ENCODE results near the gene CCL28. TPM values are rescaled to one million over a fixed set of nuclear protein-coding genes. Genes with fewer than 3 reads are reported as not detected.

Gene CCL28
- total RNA-seq, 1 donor from 2014 or later: not detected

GRCh38 chr5:43422143-43422542 is 10.0 kb upstream of the CCL28 start:
- peaks cover 10% of the 10 kb centered on the region for H3K4me1 Mint-ChIP-seq (ENCODE audit: unreplicated experiment)
- no peak overlapping the region for H3K4me3 Mint-ChIP-seq
- no peak for TF ChIP-seq CTCF (conservative IDR thresholded peaks at IDR 0.05)
- DNase-seq (ENCODE audit: extremely low spot score, unreplicated experiment): no peak
- no peaks in the 10 kb centered on the region for H3K27me3 Mint-ChIP-seq
- H3K36me3 Mint-ChIP-seq: no peaks in the 10 kb centered on the region
- H3K27ac Mint-ChIP-seq: no peak overlapping the region
- peaks cover 2% of the 10 kb centered on the region for H3K9me3 Mint-ChIP-seq

- no peak for TF ChIP-seq CTCF (conservative IDR thresholded peaks at IDR 0.05)
- Mint-ChIP-seq H3K27ac (no peak overlapping the region), H3K27me3 (no peaks in the 10 kb centered on the region), H3K9me3 (no peaks in the 10 kb centered on the region), H3K36me3 (no peaks in the 10 kb centered on the region), H3K4me3 (no peak overlapping the region), H3K4me1 (ENCODE audit: unreplicated experiment) (peaks cover 10% of the 10 kb centered on the region)
- DNase-seq (ENCODE audit: extremely low spot score, unreplicated experiment): no peak
Observed at GRCh38 chr5:43421450-43422133, 9.4 kb upstream of the CCL28 start.

- Mint-ChIP-seq H3K36me3 (no peaks in the 10 kb centered on the region), H3K9me3 (no peaks in the 10 kb centered on the region), H3K4me3 (no peak overlapping the region), H3K27me3 (no peaks in the 10 kb centered on the region), H3K27ac (no peak overlapping the region), H3K4me1 (ENCODE audit: unreplicated experiment) (peaks cover 10% of the 10 kb centered on the region)
- no peak for DNase-seq (ENCODE audit: extremely low spot score, unreplicated experiment)
- no peak for TF ChIP-seq CTCF (conservative IDR thresholded peaks at IDR 0.05)
Observed at GRCh38 chr5:43420241-43420640, 8.1 kb upstream of the CCL28 start.

- Mint-ChIP-seq H3K27ac (no peak overlapping the region), H3K4me1 (ENCODE audit: unreplicated experiment) (peaks cover 10% of the 10 kb centered on the region), H3K27me3 (no peaks in the 10 kb centered on the region), H3K36me3 (no peaks in the 10 kb centered on the region), H3K4me3 (no peak overlapping the region), H3K9me3 (no peaks in the 10 kb centered on the region)
- DNase-seq (ENCODE audit: extremely low spot score, unreplicated experiment): no peak
- TF ChIP-seq CTCF (conservative IDR thresholded peaks at IDR 0.05): no peak
Observed at GRCh38 chr5:43418561-43418960, 6.4 kb upstream of the CCL28 start.

GRCh38 chr5:43416803-43417394 is 4.7 kb upstream of the CCL28 start:
- H3K36me3 Mint-ChIP-seq: no peaks in the 10 kb centered on the region
- no peaks in the 10 kb centered on the region for H3K27me3 Mint-ChIP-seq
- no peak overlapping the region for H3K27ac Mint-ChIP-seq
- peaks cover 3% of the 10 kb centered on the region for H3K4me1 Mint-ChIP-seq (ENCODE audit: unreplicated experiment)
- DNase-seq (ENCODE audit: extremely low spot score, unreplicated experiment): no peak
- no peaks in the 10 kb centered on the region for H3K9me3 Mint-ChIP-seq
- no peak for TF ChIP-seq CTCF (conservative IDR thresholded peaks at IDR 0.05)
- no peak overlapping the region for H3K4me3 Mint-ChIP-seq

Data from type B pancreatic cell (in vitro differentiated cells).